NCI-H524 treated with DMSO at 0.1 percent for 48 hours (cell line): ENCODE results near the gene MGLL.

Source experiments
- DNase-seq: peaks from one replicate; lab custom pipeline; 2025; lab: John Stamatoyannopoulos, UW

MGLL gene

GRCh38 chr3:127707851-127708411 is 114.4 kb downstream of the MGLL start:
- no peak for DNase-seq

DNA sequence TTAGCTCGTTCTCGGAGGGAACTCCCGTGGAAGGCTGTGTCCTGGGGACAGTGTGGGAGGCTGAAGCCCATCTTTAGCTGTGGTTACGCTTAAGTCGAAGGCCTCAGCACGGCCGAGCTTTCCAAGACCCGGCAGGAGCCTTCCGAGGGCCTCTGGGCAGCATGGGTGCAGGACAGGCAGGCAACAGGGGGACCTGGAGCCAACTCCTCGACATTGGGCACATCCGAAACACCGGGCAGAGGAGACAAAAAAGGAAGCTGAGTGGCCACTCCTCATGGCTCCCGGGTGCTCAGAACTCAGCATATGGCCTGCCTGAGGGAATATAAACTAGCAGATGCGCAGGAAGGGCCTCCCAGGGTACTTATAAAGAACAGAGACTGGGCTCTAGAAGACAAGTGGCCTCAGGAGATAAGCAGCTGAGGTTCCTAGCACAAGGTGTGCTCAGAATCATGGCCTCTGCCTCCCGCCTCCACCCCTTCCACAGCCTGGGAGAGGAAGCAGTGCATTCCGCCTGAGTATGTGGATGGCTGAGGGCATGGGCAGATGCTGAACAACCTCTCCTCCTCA is 115.4 kb downstream of the MGLL start:
- peak; percentile 98 for DNase-seq

DNA sequence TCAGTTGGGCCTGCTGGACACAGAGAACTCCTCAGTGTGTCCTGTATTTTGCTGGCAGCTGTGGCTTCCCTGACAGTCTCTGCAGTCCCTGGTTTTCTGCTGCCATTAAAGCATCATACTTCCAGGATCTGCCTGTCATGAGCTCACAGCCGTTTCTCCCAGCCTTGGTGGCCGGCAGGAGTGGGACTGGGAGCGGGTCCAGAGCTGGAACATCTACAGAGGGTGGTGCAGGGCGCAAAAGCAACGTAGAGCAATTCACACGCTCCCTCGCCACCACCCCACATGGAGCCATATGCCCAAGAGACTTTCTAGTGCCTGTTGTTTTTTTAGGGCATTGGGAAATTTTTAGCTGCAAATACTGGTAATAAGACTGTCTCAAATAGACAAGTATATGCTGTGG is 116.0 kb downstream of the MGLL start:
- DNase-seq, result no peak

- DNase-seq, result peak; percentile 29
These were observed 117.5 kb downstream of the MGLL start for GRCh38 chr3:127704840-127705239.

DNA sequence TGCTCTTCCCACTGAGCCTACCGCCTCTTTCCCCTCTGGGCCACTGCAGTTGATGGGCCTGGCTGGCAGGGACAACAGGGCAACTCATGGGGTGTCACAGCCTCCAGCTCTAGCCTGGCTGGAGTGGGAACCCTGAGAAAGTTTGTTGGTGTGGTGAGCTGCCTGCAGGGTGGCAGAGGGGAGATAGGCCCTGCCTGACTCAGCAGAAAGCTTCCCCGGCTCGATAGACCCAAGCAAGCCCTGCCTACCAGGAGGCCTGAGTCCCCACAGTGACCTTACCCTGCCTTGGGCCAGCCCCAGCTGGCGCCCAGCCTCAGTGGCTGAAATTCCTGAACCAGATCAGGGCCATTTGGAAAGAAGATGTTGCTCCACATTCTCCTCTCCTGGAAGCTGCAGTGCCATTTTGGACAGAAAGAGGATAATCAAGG is 120.2 kb downstream of the MGLL start:
- DNase-seq, result no peak

GRCh38 chr3:127701280-127701911 is 120.9 kb downstream of the MGLL start:
- DNase-seq, result no peak

DNA sequence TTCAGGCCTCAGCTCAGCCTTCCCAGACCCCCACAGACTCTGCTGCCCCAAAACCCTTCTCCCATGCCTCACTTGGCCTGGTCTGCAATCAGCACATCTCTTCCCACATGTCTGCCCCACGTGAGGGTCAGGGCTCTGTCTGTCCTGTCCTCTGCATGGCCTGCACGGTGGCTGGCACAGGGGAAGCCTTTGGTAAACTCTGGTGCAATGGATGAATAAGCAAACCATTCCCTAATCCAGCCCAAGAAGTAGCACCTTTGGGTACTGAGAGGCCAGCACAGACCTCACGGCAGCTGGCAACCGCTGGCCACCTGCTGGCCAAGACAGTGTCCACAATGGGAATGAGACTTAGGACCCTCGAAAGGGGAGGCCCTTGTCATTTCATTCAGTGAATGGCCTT is 121.9 kb downstream of the MGLL start:
- DNase-seq, result no peak

- DNase-seq, result peak; percentile 100
These were observed 122.7 kb downstream of the MGLL start for GRCh38 chr3:127699416-127700300.

DNA sequence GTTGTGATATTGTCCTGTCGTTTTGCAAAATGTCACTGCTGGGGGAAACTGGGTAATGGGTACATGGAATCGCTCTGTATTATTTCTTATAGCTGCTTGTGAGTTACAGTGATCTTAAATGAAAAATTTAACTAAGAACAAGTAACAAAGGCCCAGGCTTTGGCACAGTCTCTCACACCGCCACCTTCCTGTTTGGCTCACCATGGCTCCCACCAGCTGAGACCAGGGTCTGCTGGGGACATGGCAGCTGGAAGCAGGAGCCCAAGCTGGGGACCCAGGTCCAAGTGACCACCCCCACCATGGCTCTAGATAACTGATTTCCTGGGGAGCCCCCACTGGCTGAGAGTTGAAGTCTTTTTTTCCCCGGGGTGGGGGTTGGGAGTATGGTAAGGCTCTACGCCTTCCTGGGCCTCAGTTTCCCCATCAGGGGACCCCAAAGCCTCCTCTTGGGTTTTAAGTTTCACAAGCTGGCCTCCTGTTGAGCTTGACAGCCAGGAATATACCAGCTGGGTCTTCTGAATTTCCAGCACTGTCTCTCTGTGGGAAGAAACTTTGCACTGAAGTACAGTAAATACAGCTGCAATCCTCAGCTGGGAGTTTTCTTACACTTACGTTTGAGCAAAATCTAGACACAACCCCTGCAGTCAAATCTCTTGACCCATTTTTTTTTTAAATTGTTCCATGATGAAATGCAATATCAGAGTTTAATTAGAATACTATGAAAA is 123.5 kb downstream of the MGLL start:
- no peak for DNase-seq

GRCh38 chr3:127698286-127698685 is 124.0 kb downstream of the MGLL start:
- DNase-seq, result no peak

GRCh38 chr3:127697551-127698240 is 124.6 kb downstream of the MGLL start:
- DNase-seq, result peak; percentile 78

DNA sequence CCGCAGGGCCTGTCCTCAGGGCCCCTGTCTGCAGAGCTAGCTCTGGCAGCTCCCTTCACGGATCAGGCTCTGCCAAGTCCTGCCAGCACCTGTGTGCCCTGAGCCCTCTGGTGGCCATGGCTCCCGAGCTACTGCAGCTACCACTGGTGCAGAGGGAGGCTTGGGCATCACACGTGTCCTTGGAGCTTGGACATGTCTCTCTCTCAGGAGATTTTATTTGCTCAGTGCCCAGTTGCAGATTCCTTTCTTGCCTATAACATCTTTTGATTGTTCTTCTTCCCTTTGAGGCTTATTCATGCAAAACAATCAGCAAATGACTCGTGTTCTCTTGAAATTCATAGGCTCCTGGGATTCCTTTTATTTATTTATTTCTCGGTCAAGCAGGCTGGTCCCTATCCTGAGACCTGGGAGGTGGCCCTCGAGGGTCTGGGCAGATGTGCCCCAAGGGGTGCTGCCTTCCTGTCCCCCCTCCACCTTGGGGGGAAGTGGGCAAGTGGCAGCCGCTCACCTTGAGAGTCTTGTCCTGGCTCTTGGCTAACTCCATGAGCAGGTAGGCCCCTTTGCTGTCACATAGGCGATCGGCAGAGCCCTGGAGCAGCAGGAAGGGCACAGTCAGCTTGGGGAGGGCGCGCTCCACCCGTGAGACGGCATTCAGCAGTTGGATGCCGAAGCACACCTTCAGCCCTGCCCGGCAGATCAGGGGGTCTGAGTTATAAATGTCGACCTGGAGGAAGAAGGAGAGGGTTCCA is 127.7 kb downstream of the MGLL start:
- DNase-seq, result peak; percentile 29

- DNase-seq, result no peak
These were observed 128.9 kb downstream of the MGLL start for GRCh38 chr3:127693336-127693843.

- DNase-seq, result no peak
These were observed 129.6 kb downstream of the MGLL start for GRCh38 chr3:127692501-127693335.

- DNase-seq, result no peak
These were observed 130.3 kb downstream of the MGLL start for GRCh38 chr3:127691974-127692373.

- no peak for DNase-seq
These were observed 130.8 kb downstream of the MGLL start for GRCh38 chr3:127691489-127691888.

DNA sequence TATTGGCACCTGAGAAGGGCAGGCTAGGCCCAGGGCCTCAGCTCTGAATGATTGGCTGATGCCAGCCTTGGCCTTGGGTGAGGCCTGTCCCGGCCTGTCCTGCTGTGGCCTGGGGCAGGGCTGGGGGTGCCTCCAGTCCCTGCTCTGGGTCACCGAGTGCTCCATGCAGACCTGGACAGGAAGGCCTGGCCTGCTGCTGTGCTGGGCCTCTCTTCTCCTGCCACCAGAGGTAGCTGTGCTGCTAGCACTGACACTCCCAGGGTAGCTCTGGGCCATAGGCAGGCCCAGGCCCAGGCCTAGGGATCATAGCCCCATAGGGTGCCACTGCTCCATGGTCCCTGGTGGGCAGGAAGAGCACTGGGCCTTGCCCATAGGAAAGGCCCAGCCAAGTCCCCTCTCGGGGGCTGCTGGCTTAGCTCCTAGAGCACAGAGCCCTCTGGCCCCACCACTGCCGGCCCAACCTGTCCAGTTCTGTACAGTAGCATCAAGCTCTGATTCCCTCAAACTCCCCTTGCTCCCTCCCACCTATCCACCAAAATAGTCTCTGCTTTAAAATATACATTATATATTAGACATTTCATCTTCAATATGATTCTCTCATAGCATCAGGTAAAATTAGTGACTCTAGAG is 131.4 kb downstream of the MGLL start:
- peak; percentile 29 for DNase-seq

GRCh38 chr3:127690106-127690505 is 132.2 kb downstream of the MGLL start:
- no peak for DNase-seq

DNA sequence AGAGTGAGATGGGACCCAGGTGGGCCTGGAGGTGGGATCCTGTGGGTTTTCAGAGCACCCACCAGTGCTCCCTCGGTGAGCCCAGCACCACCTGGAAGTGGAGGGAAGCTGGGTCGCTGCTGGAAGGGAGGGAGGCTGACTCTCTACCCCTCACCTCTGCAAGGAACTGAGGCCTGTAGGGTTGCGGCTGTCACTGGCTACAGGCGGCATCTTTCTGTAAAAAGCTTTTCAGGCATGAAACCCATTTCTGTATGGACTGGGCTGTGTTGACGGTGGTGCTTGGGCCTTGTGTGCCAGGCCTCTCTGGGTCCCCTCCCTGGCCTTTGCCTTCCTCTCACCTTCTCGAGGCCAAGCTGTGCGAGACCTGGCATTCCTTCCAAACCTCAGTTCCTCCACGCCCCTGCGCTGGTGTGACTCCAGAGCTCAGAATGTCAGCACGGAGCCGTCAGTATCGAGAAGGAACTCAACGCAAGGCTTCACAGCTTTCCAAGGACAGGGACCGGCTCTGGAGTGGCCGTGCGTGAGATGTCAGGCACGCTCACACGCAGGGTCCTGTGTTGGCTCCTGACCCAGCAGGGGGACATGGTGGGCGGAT is 133.0 kb downstream of the MGLL start:
- DNase-seq, result no peak
